Measurements from ENCODE around the gene KLF12.

DNA sequence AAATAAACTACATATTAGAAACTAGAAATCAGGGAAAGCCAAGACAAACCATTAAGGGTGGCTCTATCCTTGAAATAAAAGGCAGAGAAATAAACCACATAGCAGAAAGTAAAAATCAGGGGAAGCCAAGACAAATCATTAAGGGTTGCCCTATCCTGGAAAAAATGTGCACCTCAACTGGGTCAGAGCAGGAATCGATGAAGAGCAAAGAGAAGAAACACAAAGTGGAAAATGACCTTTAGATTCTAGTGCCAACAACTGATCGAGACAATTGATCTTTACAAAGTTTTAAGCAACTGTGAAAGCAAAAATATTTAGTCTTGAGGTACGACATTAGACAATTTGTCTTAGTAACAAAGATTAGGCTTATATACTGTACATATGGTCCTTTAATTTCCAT, 26.6 kb downstream of the KLF12 start:
- no peak for TF ChIP-seq EZH2 (IDR thresholded peaks at IDR 0.05)
- TF ChIP-seq EZH2phosphoT487 (IDR thresholded peaks at IDR 0.05), result no peak
- TF ChIP-seq, protein P1, sequence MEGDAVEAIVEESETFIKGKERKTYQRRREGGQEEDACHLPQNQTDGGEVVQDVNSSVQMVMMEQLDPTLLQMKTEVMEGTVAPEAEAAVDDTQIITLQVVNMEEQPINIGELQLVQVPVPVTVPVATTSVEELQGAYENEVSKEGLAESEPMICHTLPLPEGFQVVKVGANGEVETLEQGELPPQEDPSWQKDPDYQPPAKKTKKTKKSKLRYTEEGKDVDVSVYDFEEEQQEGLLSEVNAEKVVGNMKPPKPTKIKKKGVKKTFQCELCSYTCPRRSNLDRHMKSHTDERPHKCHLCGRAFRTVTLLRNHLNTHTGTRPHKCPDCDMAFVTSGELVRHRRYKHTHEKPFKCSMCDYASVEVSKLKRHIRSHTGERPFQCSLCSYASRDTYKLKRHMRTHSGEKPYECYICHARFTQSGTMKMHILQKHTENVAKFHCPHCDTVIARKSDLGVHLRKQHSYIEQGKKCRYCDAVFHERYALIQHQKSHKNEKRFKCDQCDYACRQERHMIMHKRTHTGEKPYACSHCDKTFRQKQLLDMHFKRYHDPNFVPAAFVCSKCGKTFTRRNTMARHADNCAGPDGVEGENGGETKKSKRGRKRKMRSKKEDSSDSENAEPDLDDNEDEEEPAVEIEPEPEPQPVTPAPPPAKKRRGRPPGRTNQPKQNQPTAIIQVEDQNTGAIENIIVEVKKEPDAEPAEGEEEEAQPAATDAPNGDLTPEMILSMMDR (IDR thresholded peaks at IDR 0.05), result no peak
